PC-3 (cell line): ENCODE results near the gene NATD1.

Experiments used
- EZH2 ChIP-seq: fragments of 300-600 bp; sonication (generic); IDR thresholded peaks from one replicate; pipeline ENCODE4 v1.6.1; 2017; ENCODE audit warnings: antibody characterized with exemption, mild to moderate bottlenecking, low read length; ENCODE audit not compliant: unreplicated experiment
- TF ChIP-seq, protein P1 (sequence below): fragments of 300-600 bp; sonication (generic); conservative IDR thresholded peaks from 2 replicates; pipeline ENCODE4 v1.5.1; 2017; ENCODE audit warnings: antibody characterized with exemption, low read depth, mild to moderate bottlenecking, low read length

DNA sequence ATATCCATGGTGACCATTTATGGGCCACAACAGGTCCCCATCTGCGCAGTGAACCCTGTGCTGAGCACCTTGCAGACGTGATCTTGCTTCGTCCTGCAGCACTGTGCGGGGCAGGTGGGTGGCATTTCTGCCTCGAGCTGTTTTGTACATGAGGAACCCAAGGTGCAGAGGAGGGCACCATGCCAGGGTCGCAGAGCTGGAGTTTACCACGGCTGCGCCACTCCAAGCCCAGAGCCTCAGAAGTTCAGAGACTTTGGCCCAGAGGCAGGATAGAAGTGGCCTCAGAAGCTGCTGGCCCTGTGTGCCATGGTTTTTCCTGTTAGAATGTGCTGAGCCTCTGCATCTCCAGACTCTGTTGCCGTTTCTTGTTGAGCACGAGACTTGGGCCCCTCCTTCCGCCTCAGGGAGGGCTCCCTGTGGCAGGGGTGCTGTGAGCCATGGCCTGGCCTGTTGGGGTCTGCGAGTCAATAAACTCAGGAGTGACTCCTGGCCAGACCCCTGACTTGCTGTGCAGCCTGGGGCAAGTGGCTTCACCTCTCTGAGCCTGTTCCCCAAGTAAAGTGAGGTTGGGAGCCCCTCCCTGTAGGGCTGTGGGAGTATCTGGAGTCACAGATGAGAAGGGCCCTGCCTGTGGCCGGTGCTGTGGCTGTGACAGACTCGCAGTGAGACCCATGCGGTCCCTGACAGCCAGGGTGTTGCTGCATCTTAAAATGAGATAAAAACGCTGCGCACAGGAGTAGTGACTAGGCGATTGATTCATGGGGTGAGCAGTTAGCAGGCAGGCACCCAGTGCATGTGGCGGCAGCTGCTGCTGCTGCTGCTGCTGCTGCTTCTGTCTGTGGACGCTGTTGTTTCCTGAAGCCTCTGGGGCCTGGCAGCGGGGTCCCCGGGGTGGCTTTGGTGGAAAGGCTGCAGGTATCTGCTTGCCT, 43.2 kb upstream of the NATD1 start:
- TF ChIP-seq, protein P1, sequence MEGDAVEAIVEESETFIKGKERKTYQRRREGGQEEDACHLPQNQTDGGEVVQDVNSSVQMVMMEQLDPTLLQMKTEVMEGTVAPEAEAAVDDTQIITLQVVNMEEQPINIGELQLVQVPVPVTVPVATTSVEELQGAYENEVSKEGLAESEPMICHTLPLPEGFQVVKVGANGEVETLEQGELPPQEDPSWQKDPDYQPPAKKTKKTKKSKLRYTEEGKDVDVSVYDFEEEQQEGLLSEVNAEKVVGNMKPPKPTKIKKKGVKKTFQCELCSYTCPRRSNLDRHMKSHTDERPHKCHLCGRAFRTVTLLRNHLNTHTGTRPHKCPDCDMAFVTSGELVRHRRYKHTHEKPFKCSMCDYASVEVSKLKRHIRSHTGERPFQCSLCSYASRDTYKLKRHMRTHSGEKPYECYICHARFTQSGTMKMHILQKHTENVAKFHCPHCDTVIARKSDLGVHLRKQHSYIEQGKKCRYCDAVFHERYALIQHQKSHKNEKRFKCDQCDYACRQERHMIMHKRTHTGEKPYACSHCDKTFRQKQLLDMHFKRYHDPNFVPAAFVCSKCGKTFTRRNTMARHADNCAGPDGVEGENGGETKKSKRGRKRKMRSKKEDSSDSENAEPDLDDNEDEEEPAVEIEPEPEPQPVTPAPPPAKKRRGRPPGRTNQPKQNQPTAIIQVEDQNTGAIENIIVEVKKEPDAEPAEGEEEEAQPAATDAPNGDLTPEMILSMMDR: no peak
- TF ChIP-seq EZH2: no peak
